ENCODE measurements around the gene FUT6. TPM values are rescaled to one million over a fixed set of nuclear protein-coding genes. Genes with fewer than 3 reads are reported as not detected.

The FUT6 gene
- total and polyA plus RNA-seq, 4 donors: 0.67 to 2.6 (median 1.9) TPM; not detected in 1

GRCh38 chr19:5837761-5838352, 1.6 kb downstream of the FUT6 start:
- DNase-seq (no peak), ATAC-seq (ENCODE audit: insufficient read depth, low FRiP score) (no peak)
- H3K36me3 ChIP-seq (ENCODE audit: control insufficient read depth in 4 of 4, insufficient read depth in 4 of 4, low read length in 4 of 4): no peaks in the 10 kb centered on the region
- H3K27me3 ChIP-seq (ENCODE audit: control insufficient read depth in 3 of 3, insufficient read depth in 3 of 3, low read length in 2 of 3): no peaks in the 10 kb centered on the region
- no peak overlapping the region for H3K9ac ChIP-seq (ENCODE audit: insufficient read depth in 1 of 2, low read length in 2 of 2)
- H3K27ac ChIP-seq (ENCODE audit: low read depth in 1 of 2, low read length in 1 of 2): no peak overlapping the region
- TF ChIP-seq CTCF (IDR thresholded peaks at IDR 0.05; ENCODE audit: control extremely low read depth, extremely low read depth): no peak
- no peak overlapping the region for H3K4me3 ChIP-seq
- H3K4me1 ChIP-seq (ENCODE audit: control insufficient read depth in 5 of 5, insufficient read depth in 5 of 5, low read length in 5 of 5): peaks cover 0 to 7% (median 0%) of the 10 kb centered on the region in 5 donors
- H3K9me3 ChIP-seq (ENCODE audit: control insufficient read depth in 4 of 4, insufficient read depth in 3 of 4, low read length in 3 of 4): no peaks in the 10 kb centered on the region
- WGBS, 2 donors: 36 to 43% methylated on average over 15 of the region's 15 CpGs

GRCh38 chr19:5832527-5833216, 6.8 kb downstream of the FUT6 start:
- no peak overlapping the region for H3K4me3 ChIP-seq
- H3K27me3 ChIP-seq (ENCODE audit: control insufficient read depth in 3 of 3, insufficient read depth in 3 of 3, low read length in 2 of 3): peaks cover 0 to 4% (median 0%) of the 10 kb centered on the region in 3 donors
- no peak overlapping the region for H3K27ac ChIP-seq (ENCODE audit: low read depth in 1 of 2, low read length in 1 of 2)
- H3K9me3 ChIP-seq (ENCODE audit: control insufficient read depth in 4 of 4, insufficient read depth in 3 of 4, low read length in 3 of 4): no peaks in the 10 kb centered on the region
- H3K9ac ChIP-seq (ENCODE audit: insufficient read depth in 1 of 2, low read length in 2 of 2): no peak overlapping the region
- DNase-seq (no peak), ATAC-seq (ENCODE audit: insufficient read depth, low FRiP score) (no peak)
- 87 to 89% methylated on average over 6 of the region's 6 CpGs for WGBS, 2 donors
- no peak for TF ChIP-seq CTCF (IDR thresholded peaks at IDR 0.05; ENCODE audit: control extremely low read depth, extremely low read depth)
- no peaks in the 10 kb centered on the region for H3K36me3 ChIP-seq (ENCODE audit: control insufficient read depth in 4 of 4, insufficient read depth in 4 of 4, low read length in 4 of 4)
- peaks cover 0 to 16% (median 0%) of the 10 kb centered on the region in 5 donors for H3K4me1 ChIP-seq (ENCODE audit: control insufficient read depth in 5 of 5, insufficient read depth in 5 of 5, low read length in 5 of 5)

GRCh38 chr19:5832061-5832460, 7.4 kb downstream of the FUT6 start:
- DNase-seq (no peak), ATAC-seq (ENCODE audit: insufficient read depth, low FRiP score) (no peak)
- H3K27me3 ChIP-seq (ENCODE audit: control insufficient read depth in 3 of 3, insufficient read depth in 3 of 3, low read length in 2 of 3): peaks cover 0 to 4% (median 0%) of the 10 kb centered on the region in 3 donors
- H3K36me3 ChIP-seq (ENCODE audit: control insufficient read depth in 4 of 4, insufficient read depth in 4 of 4, low read length in 4 of 4): no peaks in the 10 kb centered on the region
- no peak overlapping the region for H3K4me3 ChIP-seq
- whole genome bisulfite sequencing, 2 donors: 88 to 93% methylated on average over 22 of the region's 22 CpGs
- H3K9ac ChIP-seq (ENCODE audit: insufficient read depth in 1 of 2, low read length in 2 of 2): no peak overlapping the region
- no peaks in the 10 kb centered on the region for H3K9me3 ChIP-seq (ENCODE audit: control insufficient read depth in 4 of 4, insufficient read depth in 3 of 4, low read length in 3 of 4)
- TF ChIP-seq CTCF (IDR thresholded peaks at IDR 0.05; ENCODE audit: control extremely low read depth, extremely low read depth): no peak
- peaks cover 0 to 16% (median 0%) of the 10 kb centered on the region in 5 donors for H3K4me1 ChIP-seq (ENCODE audit: control insufficient read depth in 5 of 5, insufficient read depth in 5 of 5, low read length in 5 of 5)
- H3K27ac ChIP-seq (ENCODE audit: low read depth in 1 of 2, low read length in 1 of 2): no peak overlapping the region
